Endodermal cell (in vitro differentiated cells): ENCODE measurements around the gene PLBD2. TPM values are rescaled to one million over a fixed set of nuclear protein-coding genes. Genes with fewer than 3 reads are reported as not detected.

Experiments
- DNase-seq: peaks from one replicate; pipeline ENCODE4 v3.0.0-alpha.2; 2017
- H3K27ac ChIP-seq: 2 replicates; pipeline ENCODE4 v1.5.1; 2013; ENCODE audit warnings: mild to moderate bottlenecking, low read depth, low read length, moderate library complexity
- H3K27me3 ChIP-seq: 2 replicates; pipeline ENCODE4 v1.6.1; 2013; ENCODE audit warnings: mild to moderate bottlenecking, low read length, moderate library complexity; ENCODE audit not compliant: insufficient read depth, control insufficient read depth, poor library complexity, severe bottlenecking
- H3K36me3 ChIP-seq: 2 replicates; pipeline ENCODE4 v1.7.0; 2013; ENCODE audit warnings: mild to moderate bottlenecking, low read length, moderate library complexity; ENCODE audit not compliant: control insufficient read depth, insufficient read depth
- H3K4me1 ChIP-seq: one replicate; pipeline ENCODE4 v1.7.0; 2013; ENCODE audit warnings: low read length; ENCODE audit not compliant: control insufficient read depth, insufficient read depth
- H3K4me3 ChIP-seq: 2 replicates; pipeline ENCODE4 v1.5.1; 2013; ENCODE audit warnings: mild to moderate bottlenecking, low read length, moderate library complexity
- H3K9ac ChIP-seq: 2 replicates; pipeline ENCODE4 v1.6.1; 2013; ENCODE audit warnings: mild to moderate bottlenecking, low read length, moderate library complexity; ENCODE audit not compliant: poor library complexity, severe bottlenecking; ENCODE audit errors: extremely low read depth
- H3K9me3 ChIP-seq: 2 replicates; pipeline ENCODE4 v1.6.1; 2013; ENCODE audit warnings: mild to moderate bottlenecking, low read length, moderate library complexity; ENCODE audit not compliant: control insufficient read depth
- H3K27ac Mint-ChIP-seq: 2 replicates; pipeline ENCODE4 v1.8.0; 2020; ENCODE audit warnings: mixed read lengths
- H3K27me3 Mint-ChIP-seq: 2 replicates; pipeline ENCODE4 v1.8.0; 2021; ENCODE audit warnings: mild to moderate bottlenecking, mixed read lengths; ENCODE audit not compliant: insufficient read depth
- H3K36me3 Mint-ChIP-seq: 2 replicates; pipeline ENCODE4 v1.8.0; 2020; ENCODE audit warnings: low read depth, mixed read lengths
- H3K4me1 Mint-ChIP-seq: 2 replicates; pipeline ENCODE4 v1.8.0; 2020; ENCODE audit warnings: mixed read lengths
- H3K4me3 Mint-ChIP-seq: 2 replicates; pipeline ENCODE4 v1.8.0; 2020; ENCODE audit warnings: mild to moderate bottlenecking, moderate library complexity, mixed read lengths
- H3K9me3 Mint-ChIP-seq: 2 replicates; pipeline ENCODE4 v1.8.0; 2020; ENCODE audit warnings: mild to moderate bottlenecking, mixed read lengths
- CTCF ChIP-seq: fragments of 200-600 bp; sonication (generic); conservative IDR thresholded peaks from 2 replicates; pipeline ENCODE4 v1.5.0; 2021; ENCODE audit warnings: antibody characterized with exemption, mild to moderate bottlenecking
- WGBS, 2 experiments: methylation state at CpG; one replicate each; pipeline versions ENCODE4 v1.1.5 to v1.1.7; 2013; ENCODE audit warnings: missing lambda C conversion rate in 2 of 2, mixed read lengths in 1 of 2; ENCODE audit not compliant: insufficient coverage in 1 of 2, insufficient read length in 1 of 2; 5-methylcytosine and 5-hydroxymethylcytosine counted together
- total RNA-seq, 2 donors: library from RNA; stranded (reverse); fragmentation: NEBNext Ultra II Directional in 1 of 2; extraction: Animal tissue kit (Norgen Biotek cat#: 25700) in 1 of 2; gene quantifications; 2 replicates in 1 of 2; 3 replicates in 1 of 2; pipeline ENCODE4 v1.2.1, GENCODE V29; 2021

The PLBD2 gene
- total RNA-seq, 2 donors from 2014 or later, result 19.6 to 27.6 TPM

- no peaks in the 10 kb centered on the region for H3K27me3 Mint-ChIP-seq
- no peak for TF ChIP-seq CTCF
- 92 to 93% methylated on average over 2 to 4 of the region's 4 CpGs for WGBS, 2 experiments
These were observed 9.9 kb downstream of the PLBD2 start for GRCh38 chr12:113368331-113368730.

GRCh38 chr12:113369391-113369985, 11.1 kb downstream of the PLBD2 start:
- WGBS, 2 experiments, result 87 to 89% methylated on average over 5 to 6 of the region's 6 CpGs
- no peaks in the 10 kb centered on the region for H3K4me1 Mint-ChIP-seq
- no peaks in the 10 kb centered on the region for H3K9me3 Mint-ChIP-seq
- H3K4me1 ChIP-seq, result no peaks in the 10 kb centered on the region
- H3K27me3 ChIP-seq, result no peaks in the 10 kb centered on the region
- no peak overlapping the region for H3K9ac ChIP-seq
- TF ChIP-seq CTCF, result no peak
- H3K36me3 Mint-ChIP-seq, result peaks cover 15% of the 10 kb centered on the region
- H3K27ac ChIP-seq, result no peak overlapping the region
- no peak overlapping the region for H3K4me3 ChIP-seq
- no peaks in the 10 kb centered on the region for H3K27me3 Mint-ChIP-seq
- peaks cover 3% of the 10 kb centered on the region for H3K36me3 ChIP-seq
- no peak overlapping the region for H3K4me3 Mint-ChIP-seq
- no peak overlapping the region for H3K27ac Mint-ChIP-seq
- no peak for DNase-seq
- no peaks in the 10 kb centered on the region for H3K9me3 ChIP-seq

More at GRCh38 chr12:113368331-113368730, 9.9 kb downstream of the PLBD2 start:
- Histone ChIP-seq H3K4me3 (no peak overlapping the region), H3K27ac (no peak overlapping the region), H3K27me3 (no peaks in the 10 kb centered on the region), H3K9ac (no peak overlapping the region), H3K36me3 (no peaks in the 10 kb centered on the region), H3K9me3 (no peaks in the 10 kb centered on the region), H3K4me1 (no peaks in the 10 kb centered on the region)
- Mint-ChIP-seq H3K36me3 (peaks cover 12% of the 10 kb centered on the region), H3K4me3 (no peak overlapping the region), H3K4me1 (no peaks in the 10 kb centered on the region), H3K27ac (no peak overlapping the region), H3K9me3 (no peaks in the 10 kb centered on the region)
- peak; percentile 68 for DNase-seq

GRCh38 chr12:113370923-113371682, 12.7 kb downstream of the PLBD2 start:
- H3K4me1 Mint-ChIP-seq, result no peaks in the 10 kb centered on the region
- H3K27me3 Mint-ChIP-seq, result no peaks in the 10 kb centered on the region
- no peak overlapping the region for H3K4me3 ChIP-seq
- no peak overlapping the region for H3K27ac Mint-ChIP-seq
- no peak overlapping the region for H3K27ac ChIP-seq
- no peak overlapping the region for H3K4me3 Mint-ChIP-seq
- peaks cover 9% of the 10 kb centered on the region for H3K36me3 ChIP-seq
- no peaks in the 10 kb centered on the region for H3K27me3 ChIP-seq
- TF ChIP-seq CTCF, result no peak
- 84 to 92% methylated on average over 4 to 7 of the region's 7 CpGs for WGBS, 2 experiments
- no peak for DNase-seq
- no peaks in the 10 kb centered on the region for H3K9me3 ChIP-seq
- no peaks in the 10 kb centered on the region for H3K9me3 Mint-ChIP-seq
- peaks cover 23% of the 10 kb centered on the region for H3K36me3 Mint-ChIP-seq
- H3K4me1 ChIP-seq, result no peaks in the 10 kb centered on the region
- no peak overlapping the region for H3K9ac ChIP-seq
